Karpas-422 (cell line): ENCODE results near the gene MCC. TPM values are rescaled to one million over a fixed set of nuclear protein-coding genes. Genes with fewer than 3 reads are reported as not detected.
A peak's percentile ranks its signal among the peaks of the same experiment; 100 is the strongest.

Source experiments
- DNase-seq: peaks from one replicate; pipeline ENCODE4 v3.0.0-alpha.2; 2015
- H2AFZ ChIP-seq: fragments of 200-600 bp; sonication (generic); 2 replicates; pipeline ENCODE4 v1.6.1; 2014; ENCODE audit warnings: antibody characterized with exemption, low read length, mixed read lengths
- H3K27ac ChIP-seq: fragments of 200-600 bp; sonication (generic); 2 replicates; pipeline ENCODE4 v1.5.1; 2014; ENCODE audit warnings: mild to moderate bottlenecking, low read length, moderate library complexity
- H3K27me3 ChIP-seq: fragments of 200-600 bp; sonication (generic); 2 replicates; pipeline ENCODE4 v1.6.1; 2014; ENCODE audit warnings: low read length, mixed read lengths
- H3K36me3 ChIP-seq: fragments of 200-600 bp; sonication (generic); 2 replicates; pipeline ENCODE4 v1.6.1; 2014; ENCODE audit warnings: low read length, mixed read lengths; ENCODE audit not compliant: insufficient read depth
- H3K4me1 ChIP-seq: fragments of 200-600 bp; sonication (generic); 2 replicates; pipeline ENCODE4 v1.6.1; 2014; ENCODE audit warnings: mild to moderate bottlenecking, low read length, mixed read lengths
- H3K4me2 ChIP-seq: fragments of 200-600 bp; sonication (generic); 2 replicates; pipeline ENCODE4 v1.6.1; 2014; ENCODE audit warnings: low read length, low read depth, mild to moderate bottlenecking; ENCODE audit not compliant: poor library complexity, severe bottlenecking
- H3K4me3 ChIP-seq: fragments of 200-600 bp; sonication (generic); 2 replicates; pipeline ENCODE4 v1.5.1; 2014; ENCODE audit warnings: mild to moderate bottlenecking, antibody characterized with exemption, low read length, mixed read lengths
- H3K79me2 ChIP-seq: fragments of 200-600 bp; sonication (generic); 2 replicates; pipeline ENCODE4 v1.6.1; 2014; ENCODE audit warnings: mild to moderate bottlenecking, low read length, mixed read lengths
- H3K9ac ChIP-seq: fragments of 200-600 bp; sonication (generic); 2 replicates; pipeline ENCODE4 v1.6.0; 2014; ENCODE audit warnings: low read length
- H3K9me2 ChIP-seq: fragments of 200-600 bp; sonication (generic), shearing (Covaris generic); replicated peaks from 2 replicates; pipeline ENCODE4 v1.6.0; 2014; ENCODE audit warnings: mild to moderate bottlenecking, low read length, moderate library complexity; ENCODE audit not compliant: insufficient read depth
- H3K9me3 ChIP-seq: fragments of 300-700, 200-600 bp; sonication (generic); 2 replicates; pipeline ENCODE4 v1.6.1; 2014; ENCODE audit warnings: low read length, mixed read lengths
- H4K20me1 ChIP-seq: fragments of 200-600 bp; sonication (generic); 2 replicates; pipeline ENCODE4 v1.6.1; 2014; ENCODE audit warnings: mild to moderate bottlenecking, antibody characterized with exemption, low read length, low read depth; ENCODE audit not compliant: insufficient read depth
- total RNA-seq: library from RNA; depleted of rRNA; stranded (reverse); fragments of >200 nt; shearing (Covaris generic); gene quantifications from 2 replicates; pipeline ENCODE4 v1.2.3, GENCODE V29; 2014; ENCODE audit warnings: low replicate concordance

The MCC gene
- total RNA-seq, 1 experiment from 2014 or later = 5.5 TPM

- H2AFZ ChIP-seq = no peak overlapping the region
- no peak for DNase-seq
These were observed 273.5 kb downstream of the MCC start for GRCh38 chr5:113214606-113215323.

DNA sequence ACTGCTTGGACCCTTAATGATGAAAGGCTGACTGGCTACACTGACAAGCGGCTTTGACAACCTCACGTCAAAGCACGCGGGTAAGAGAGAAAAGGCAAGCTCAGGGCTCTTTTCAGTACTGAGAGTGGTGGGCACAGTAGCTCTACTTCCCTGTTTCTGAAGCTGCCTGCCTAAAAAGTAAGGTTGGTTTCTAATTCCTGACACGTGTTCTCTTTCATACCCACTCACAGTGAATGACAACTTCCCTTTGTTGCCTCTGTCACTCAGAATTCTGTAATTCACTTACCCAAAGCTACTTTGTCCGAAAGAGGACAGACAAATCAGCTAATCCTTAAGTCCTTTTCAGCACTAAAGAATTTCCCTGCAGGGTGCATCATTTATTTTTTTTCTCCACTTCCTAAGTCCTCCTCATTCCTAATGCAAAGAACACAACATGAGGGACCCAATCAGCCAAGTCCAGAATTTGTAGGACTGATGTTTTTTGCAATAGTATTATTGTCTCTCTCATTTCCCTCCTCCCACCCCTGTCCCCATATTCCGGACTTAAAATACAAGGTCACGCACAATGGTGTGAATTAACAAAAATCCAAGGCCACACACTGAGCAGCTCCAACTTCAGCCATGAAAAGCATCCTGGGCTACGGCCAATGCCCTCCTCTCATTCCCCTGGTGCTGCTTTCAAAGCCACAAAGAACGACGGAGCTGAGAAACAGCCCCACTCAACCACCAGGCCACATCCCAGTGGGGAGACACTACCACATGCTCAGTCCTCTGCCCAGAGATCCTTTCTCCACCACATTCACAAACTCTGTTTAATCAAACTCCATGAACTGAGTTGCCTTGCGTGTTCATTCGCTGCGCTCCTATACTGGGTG lies 274.5 kb downstream of the MCC start:
- no peak for DNase-seq
- Histone ChIP-seq H3K9me3 (no peaks in the 10 kb centered on the region), H3K4me3 (no peak overlapping the region), H3K9ac (no peak overlapping the region), H3K9me2 (no peaks in the 10 kb centered on the region), H3K27me3 (no peaks in the 10 kb centered on the region), H3K36me3 (no peaks in the 10 kb centered on the region), H3K27ac (no peak overlapping the region), H3K79me2 (no peaks in the 10 kb centered on the region), H4K20me1 (no peaks in the 10 kb centered on the region), H2AFZ (no peak overlapping the region), H3K4me2 (no peak overlapping the region), H3K4me1 (peaks cover 31% of the 10 kb centered on the region)

More at GRCh38 chr5:113214606-113215323, 273.5 kb downstream of the MCC start:
- H3K9me2 ChIP-seq = no peaks in the 10 kb centered on the region
- H3K4me3 ChIP-seq = no peak overlapping the region
- H4K20me1 ChIP-seq = no peaks in the 10 kb centered on the region
- H3K36me3 ChIP-seq = no peaks in the 10 kb centered on the region
- H3K27me3 ChIP-seq = no peaks in the 10 kb centered on the region
- no peak overlapping the region for H3K4me2 ChIP-seq
- H3K4me1 ChIP-seq = peaks cover 31% of the 10 kb centered on the region
- H3K27ac ChIP-seq = no peak overlapping the region
- H3K9ac ChIP-seq = no peak overlapping the region
- no peaks in the 10 kb centered on the region for H3K79me2 ChIP-seq
- no peaks in the 10 kb centered on the region for H3K9me3 ChIP-seq

DNA sequence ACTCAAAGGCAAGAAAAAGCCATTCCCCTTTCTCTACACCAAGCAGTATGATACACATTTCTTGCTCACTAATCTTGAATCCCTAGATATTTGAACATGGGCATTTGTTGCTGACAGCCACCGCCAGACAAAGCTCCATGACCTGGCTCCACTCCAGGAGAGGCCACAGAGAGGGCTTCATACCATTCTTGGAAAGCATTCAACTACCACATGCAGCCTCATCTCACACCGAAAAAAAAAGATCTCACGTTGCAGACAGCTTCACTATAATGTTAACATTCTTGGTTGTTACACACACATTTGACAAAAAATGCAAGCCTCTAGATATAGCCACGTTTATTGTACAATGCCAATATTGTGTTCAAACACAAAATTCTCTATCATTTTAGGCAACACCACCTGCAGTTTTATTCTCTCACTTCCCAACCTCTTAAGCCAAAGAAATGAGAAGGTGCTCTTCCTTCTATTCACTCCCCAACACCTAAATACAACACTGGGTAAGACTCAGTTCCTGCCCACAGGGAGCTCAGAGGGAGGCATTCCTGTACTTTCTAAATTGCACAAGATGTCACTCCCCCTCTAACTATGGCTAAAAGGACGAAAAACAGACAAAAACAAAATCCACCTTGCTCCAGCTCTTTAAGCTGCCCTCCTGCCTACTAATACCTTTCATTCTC lies 275.9 kb downstream of the MCC start:
- no peak for DNase-seq
- no peaks in the 10 kb centered on the region for H3K9me3 ChIP-seq
- H3K4me3 ChIP-seq = no peak overlapping the region
- no peak overlapping the region for H2AFZ ChIP-seq
- no peaks in the 10 kb centered on the region for H3K79me2 ChIP-seq
- no peaks in the 10 kb centered on the region for H3K36me3 ChIP-seq
- H3K27ac ChIP-seq = no peak overlapping the region
- no peaks in the 10 kb centered on the region for H3K9me2 ChIP-seq
- no peaks in the 10 kb centered on the region for H3K27me3 ChIP-seq
- H3K9ac ChIP-seq = no peak overlapping the region
- peaks cover 20% of the 10 kb centered on the region for H3K4me1 ChIP-seq
- no peak overlapping the region for H3K4me2 ChIP-seq
- no peaks in the 10 kb centered on the region for H4K20me1 ChIP-seq

DNA sequence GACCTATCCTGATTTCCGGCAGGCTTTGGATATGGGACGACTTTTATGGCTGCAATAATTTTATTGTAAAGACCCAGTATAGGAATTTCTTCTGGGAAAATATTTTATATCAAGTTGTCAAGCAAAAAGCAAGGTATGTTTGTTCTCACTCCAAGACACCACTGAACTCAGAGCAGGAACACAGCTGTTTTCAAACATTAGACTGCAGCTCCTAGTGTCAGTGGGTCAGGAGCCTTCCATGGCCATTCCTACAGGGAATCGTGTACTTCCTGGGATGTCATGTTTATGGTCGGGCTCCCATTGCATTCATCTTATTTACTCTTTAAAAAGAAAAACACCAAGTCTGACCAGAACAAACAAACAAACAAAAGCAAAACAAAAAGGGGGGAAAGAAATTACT lies 278.8 kb downstream of the MCC start:
- no peaks in the 10 kb centered on the region for H3K9me2 ChIP-seq
- no peaks in the 10 kb centered on the region for H3K36me3 ChIP-seq
- H3K9ac ChIP-seq = no peak overlapping the region
- H3K27ac ChIP-seq = no peak overlapping the region
- H3K79me2 ChIP-seq = no peaks in the 10 kb centered on the region
- H3K9me3 ChIP-seq = no peaks in the 10 kb centered on the region
- H3K4me3 ChIP-seq = no peak overlapping the region
- H3K4me1 ChIP-seq = peaks cover 11% of the 10 kb centered on the region
- H3K4me2 ChIP-seq = no peak overlapping the region
- no peaks in the 10 kb centered on the region for H4K20me1 ChIP-seq
- DNase-seq = no peak
- H2AFZ ChIP-seq = no peak overlapping the region
- no peaks in the 10 kb centered on the region for H3K27me3 ChIP-seq

DNA sequence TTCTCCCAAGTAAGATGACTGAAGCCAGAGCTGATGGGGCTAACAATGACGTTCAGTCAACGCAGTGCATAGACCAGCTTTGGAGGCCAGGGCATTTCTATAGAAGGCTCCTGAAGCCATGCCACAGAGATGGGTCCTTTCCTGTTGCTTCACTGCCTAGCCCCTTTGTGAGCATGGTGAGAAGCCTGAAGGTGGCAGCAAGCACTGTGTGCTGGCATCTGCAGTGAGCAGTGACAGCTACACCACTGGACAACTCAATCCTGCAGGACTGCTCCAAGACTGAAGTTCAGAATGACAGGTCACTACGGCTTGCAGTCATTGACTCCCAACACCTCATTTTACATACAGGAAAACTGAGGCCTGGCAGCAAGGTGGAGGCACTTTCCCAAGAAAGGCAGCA lies 282.4 kb downstream of the MCC start:
- Histone ChIP-seq H2AFZ (no peak overlapping the region), H3K27ac (no peak overlapping the region), H3K9me3 (no peaks in the 10 kb centered on the region), H3K4me1 (no peaks in the 10 kb centered on the region), H3K27me3 (no peaks in the 10 kb centered on the region), H3K9ac (no peak overlapping the region), H3K36me3 (no peaks in the 10 kb centered on the region), H3K9me2 (no peaks in the 10 kb centered on the region), H3K79me2 (no peaks in the 10 kb centered on the region), H3K4me2 (no peak overlapping the region), H3K4me3 (no peak overlapping the region), H4K20me1 (no peaks in the 10 kb centered on the region)
- peak; percentile 59 for DNase-seq

GRCh38 chr5:113205323-113205722 lies 282.9 kb downstream of the MCC start:
- Histone ChIP-seq H3K9me3 (no peaks in the 10 kb centered on the region), H3K9ac (no peak overlapping the region), H3K4me3 (no peak overlapping the region), H3K36me3 (no peaks in the 10 kb centered on the region), H3K9me2 (no peaks in the 10 kb centered on the region), H2AFZ (no peak overlapping the region), H3K27me3 (no peaks in the 10 kb centered on the region), H3K27ac (no peak overlapping the region), H3K79me2 (no peaks in the 10 kb centered on the region), H3K4me1 (no peaks in the 10 kb centered on the region), H4K20me1 (no peaks in the 10 kb centered on the region), H3K4me2 (no peak overlapping the region)
- no peak for DNase-seq

- no peak overlapping the region for H3K27ac ChIP-seq
- no peaks in the 10 kb centered on the region for H3K79me2 ChIP-seq
- no peaks in the 10 kb centered on the region for H3K9me2 ChIP-seq
- no peaks in the 10 kb centered on the region for H3K27me3 ChIP-seq
- no peaks in the 10 kb centered on the region for H4K20me1 ChIP-seq
- no peaks in the 10 kb centered on the region for H3K36me3 ChIP-seq
- H3K4me1 ChIP-seq = peaks cover 2% of the 10 kb centered on the region
- H3K9me3 ChIP-seq = no peaks in the 10 kb centered on the region
- H3K9ac ChIP-seq = no peak overlapping the region
- no peak for DNase-seq
- no peak overlapping the region for H3K4me2 ChIP-seq
- no peak overlapping the region for H2AFZ ChIP-seq
- no peak overlapping the region for H3K4me3 ChIP-seq
These were observed 283.6 kb downstream of the MCC start for GRCh38 chr5:113204525-113205161.

DNA sequence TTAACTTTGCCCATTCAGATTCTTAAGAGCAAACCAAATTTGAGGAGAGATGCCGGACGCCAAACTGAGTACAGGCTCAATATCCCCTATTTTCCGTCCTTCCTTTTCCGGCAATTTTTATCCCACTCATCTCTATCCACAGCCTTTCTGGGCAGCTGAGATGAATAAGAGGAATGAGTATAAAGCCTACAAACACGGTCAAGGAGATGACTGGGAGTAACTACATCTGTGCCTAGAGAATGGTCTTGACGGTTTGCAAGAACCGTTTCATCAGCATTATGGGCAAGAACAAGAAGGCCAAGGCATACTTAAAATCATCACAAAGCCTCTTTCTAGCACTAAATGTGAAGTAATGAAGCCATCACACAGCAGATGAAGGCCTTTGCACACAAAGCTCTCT lies 284.3 kb downstream of the MCC start:
- no peaks in the 10 kb centered on the region for H3K9me3 ChIP-seq
- DNase-seq = no peak

More for the DNA sequence above, 284.3 kb downstream of the MCC start:
- no peak overlapping the region for H3K4me2 ChIP-seq
- no peak overlapping the region for H3K9ac ChIP-seq
- H4K20me1 ChIP-seq = no peaks in the 10 kb centered on the region
- H3K27me3 ChIP-seq = no peaks in the 10 kb centered on the region
- H3K79me2 ChIP-seq = no peaks in the 10 kb centered on the region
- no peak overlapping the region for H3K27ac ChIP-seq
- H3K4me3 ChIP-seq = no peak overlapping the region
- no peaks in the 10 kb centered on the region for H3K36me3 ChIP-seq
- peaks cover 9% of the 10 kb centered on the region for H3K4me1 ChIP-seq
- H3K9me2 ChIP-seq = no peaks in the 10 kb centered on the region
- H2AFZ ChIP-seq = no peak overlapping the region
